Glomerular visceral epithelial cell (primary cell): ENCODE measurements around the gene TRIL.

Source experiments
- DNase-seq: peaks from one replicate; pipeline ENCODE4 v3.0.0-alpha.2; 2016; ENCODE audit errors: extremely low spot score

TRIL gene

GRCh38 chr7:28940741-28941384 is 17.3 kb downstream of the TRIL start:
- no peak for DNase-seq

DNA sequence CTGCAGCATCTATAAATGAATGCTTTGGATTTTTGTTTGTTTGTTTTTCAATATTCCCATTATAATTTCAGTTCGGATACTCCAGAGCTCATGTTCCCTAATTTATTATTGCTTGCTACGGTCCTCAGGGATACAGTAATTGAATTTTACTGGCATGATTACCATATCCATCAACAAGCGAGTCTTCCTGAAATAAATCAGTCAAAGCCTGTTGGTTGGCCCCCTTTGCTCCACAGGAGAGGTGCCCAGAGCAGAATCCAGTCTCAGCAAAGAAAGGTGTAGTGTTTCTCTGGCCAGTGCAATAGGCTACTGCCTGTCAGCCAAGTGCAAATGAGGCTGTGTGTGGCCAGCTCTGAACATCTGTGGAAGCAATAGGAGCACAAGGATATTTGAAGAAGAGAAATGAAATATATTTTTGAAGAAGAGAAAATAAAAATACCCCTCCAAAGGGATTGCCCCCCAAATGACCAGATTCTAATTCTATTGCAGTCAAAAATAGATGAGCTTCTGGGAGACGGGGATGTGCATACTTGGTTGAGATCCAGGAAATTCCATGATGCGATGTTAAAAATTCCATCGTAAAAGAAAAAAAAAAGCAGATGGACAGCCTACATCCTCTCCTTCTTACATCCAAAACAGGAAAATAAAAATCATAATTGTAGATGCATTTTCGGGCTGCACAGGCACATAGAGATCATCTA is 18.1 kb downstream of the TRIL start:
- no peak for DNase-seq

- no peak for DNase-seq
Observed at GRCh38 chr7:28939367-28939766, 18.8 kb downstream of the TRIL start.

GRCh38 chr7:28937619-28938018 is 20.5 kb downstream of the TRIL start:
- no peak for DNase-seq

- DNase-seq, result no peak
Observed at GRCh38 chr7:28937103-28937502, 21.0 kb downstream of the TRIL start.

- DNase-seq, result no peak
Observed at GRCh38 chr7:28933846-28934320, 24.2 kb downstream of the TRIL start.

DNA sequence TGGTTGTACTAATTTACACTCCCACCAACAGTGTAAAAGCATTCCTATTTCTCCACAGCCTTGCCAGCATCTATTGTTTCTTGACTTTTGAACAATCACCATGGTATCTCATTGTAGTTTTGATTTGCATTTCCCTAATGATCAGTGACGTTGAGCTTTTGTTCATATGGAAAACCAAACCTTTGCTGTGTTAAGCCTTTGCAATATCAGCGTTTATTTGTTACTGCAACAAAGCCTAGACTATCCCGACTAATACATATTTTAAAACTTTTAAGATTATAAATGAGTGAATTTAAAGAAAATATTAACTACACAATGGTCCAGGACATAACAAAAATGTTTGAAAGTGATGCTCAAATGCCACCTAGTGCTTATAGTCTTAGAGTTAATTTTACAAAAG is 26.6 kb downstream of the TRIL start:
- DNase-seq, result no peak

DNA sequence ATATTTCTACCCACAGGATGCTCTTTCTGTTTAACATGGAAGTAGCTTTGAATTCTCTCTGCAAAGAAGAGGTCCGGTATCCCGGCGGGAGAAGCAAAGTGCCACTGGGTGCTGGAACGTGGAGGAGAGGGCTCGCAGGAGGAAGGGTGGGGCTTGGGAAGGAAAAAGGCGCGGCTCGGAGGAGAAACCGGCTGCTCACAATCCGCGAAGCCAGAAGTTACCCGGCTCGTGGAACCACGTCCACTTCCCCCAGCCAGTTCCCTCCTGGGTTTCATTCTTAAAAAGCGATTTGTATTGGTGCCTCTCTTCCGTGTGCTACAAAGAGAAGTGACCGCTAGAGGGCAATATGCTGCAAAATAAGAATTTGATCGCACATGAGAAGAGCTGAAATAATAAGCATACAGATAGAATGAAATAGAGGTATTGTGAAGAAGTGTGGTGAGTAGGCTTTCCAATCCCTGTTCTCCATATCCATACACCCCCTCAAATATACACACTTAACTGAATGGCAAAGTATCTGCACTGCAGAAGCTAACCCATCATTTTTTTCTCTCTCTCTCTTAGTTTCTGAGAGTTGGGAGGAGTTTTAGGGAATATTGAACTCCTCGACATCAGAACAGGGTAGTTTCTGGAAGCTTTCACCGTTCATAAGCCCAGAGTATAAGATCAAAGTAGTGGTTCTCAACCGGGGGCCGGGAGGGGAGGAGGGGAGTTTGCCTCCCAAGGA is 31.1 kb downstream of the TRIL start:
- DNase-seq, result peak; percentile 76

- DNase-seq, result peak; percentile 63
Observed at GRCh38 chr7:28922624-28923331, 35.4 kb downstream of the TRIL start.

- peak; percentile 46 for DNase-seq
Observed at GRCh38 chr7:28921822-28922221, 36.3 kb downstream of the TRIL start.

DNA sequence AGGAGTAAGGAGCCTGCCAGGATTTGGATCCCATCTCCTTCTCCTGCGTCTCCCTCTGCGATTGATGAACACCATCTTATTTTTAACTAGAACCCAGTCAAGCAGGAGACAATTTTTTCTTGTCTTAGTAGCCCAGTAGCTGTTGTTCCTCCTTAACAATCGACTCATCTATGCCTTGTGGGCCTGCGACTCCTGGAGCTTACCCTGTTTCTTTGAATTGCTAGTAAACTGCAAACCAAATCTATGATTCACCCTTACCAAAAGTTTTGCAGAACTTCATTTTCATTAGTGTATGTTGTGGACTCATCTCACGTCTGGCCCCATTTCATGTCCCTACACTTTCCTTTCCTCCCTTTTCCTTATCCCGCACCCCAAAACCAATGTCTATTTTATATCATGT is 37.7 kb downstream of the TRIL start:
- no peak for DNase-seq

GRCh38 chr7:28919510-28919909 is 38.6 kb downstream of the TRIL start:
- no peak for DNase-seq

GRCh38 chr7:28908775-28909174 is 49.4 kb downstream of the TRIL start:
- DNase-seq, result no peak

- DNase-seq, result no peak
Observed at GRCh38 chr7:28905464-28905863, 52.7 kb downstream of the TRIL start.

- DNase-seq, result no peak
Observed at GRCh38 chr7:28904578-28905048, 53.5 kb downstream of the TRIL start.

DNA sequence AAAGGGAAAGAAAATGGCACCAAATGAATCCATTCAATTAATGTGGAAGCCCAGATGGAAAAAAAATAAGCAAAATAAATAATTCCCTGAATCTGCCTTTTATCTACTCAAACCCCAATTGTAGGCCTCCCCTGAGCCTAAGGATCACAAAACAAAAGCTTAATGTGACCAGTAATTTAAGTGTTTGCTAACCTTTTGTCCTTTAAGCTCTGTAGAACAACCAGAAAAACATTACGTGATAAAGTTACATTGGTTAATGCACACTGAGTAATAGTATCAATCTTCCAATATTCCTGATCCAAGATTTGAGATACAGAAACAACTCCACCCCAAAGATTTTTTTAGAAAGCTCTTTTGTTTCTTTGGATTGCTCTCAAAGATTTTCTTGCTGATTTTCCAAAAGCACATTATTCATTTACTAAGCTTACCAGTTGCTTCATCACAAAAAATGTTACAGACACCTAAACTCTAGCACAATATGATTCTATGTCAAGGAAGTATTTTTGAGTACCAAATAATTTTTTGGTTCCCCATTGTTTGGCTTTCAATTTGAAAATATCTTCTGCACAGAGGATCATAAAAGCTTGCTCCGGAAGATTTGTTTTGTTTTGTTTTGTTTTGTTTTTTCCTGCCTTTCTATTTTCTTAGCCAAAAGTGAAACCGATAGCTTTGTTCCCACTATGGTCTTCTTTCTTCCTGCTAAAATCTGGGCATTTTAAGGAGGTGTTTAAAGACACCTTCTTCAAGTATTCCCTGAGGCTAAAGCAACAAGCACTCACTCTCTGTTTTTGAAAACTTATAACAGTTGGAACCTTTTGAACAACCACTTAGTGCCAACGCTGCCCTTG is 54.2 kb downstream of the TRIL start:
- no peak for DNase-seq
